Panc1 (cell line): Measurements from ENCODE around the gene ARFIP1. TPM values are rescaled to one million over a fixed set of nuclear protein-coding genes. Genes with fewer than 3 reads are reported as not detected.

Experiments used
- ATAC-seq: fragments of 200-7000 bp; cut with Tn5 transposase; 2 replicates; pipeline ENCODE4 v1.9.1; 2020; ENCODE audit warnings: mild to moderate bottlenecking, moderate library complexity
- BruUV-seq: library from RNA; stranded (reverse); fragments of 400-500 nt; replicated peaks from 2 replicates; lab custom pipeline; 2021; lab: Mats Ljungman, UMichigan
- CTCF ChIA-PET: fragments of 300-600 bp; sonication (Branson Sonifier 250); formaldehyde crosslinking; loops from one replicate; lab custom pipeline; 2022; ENCODE audit warnings: antibody characterized with exemption; lab: Charles Lee
- POLR2A ChIA-PET: fragments of 300-600 bp; sonication (Branson Sonifier 250); formaldehyde crosslinking; loops from one replicate; lab custom pipeline; 2022; ENCODE audit warnings: antibody characterized with exemption; lab: Charles Lee
- DNase-seq: peaks from one replicate; pipeline ENCODE4 v3.0.0-alpha.2; 2010; ENCODE audit warnings: low read depth, low spot score
- H3K27ac ChIP-seq: 2 replicates; pipeline ENCODE4 v1.5.1; 2011; ENCODE audit warnings: mild to moderate bottlenecking, low read length, inconsistent platforms
- H3K27me3 ChIP-seq: fragments of 200-500 bp; sonication (Bioruptor generic); 2 replicates; pipeline ENCODE4 v1.6.0; 2014; ENCODE audit warnings: low read length, inconsistent platforms; ENCODE audit not compliant: control insufficient read depth, insufficient read depth
- H3K36me3 ChIP-seq: fragments of 200-500 bp; sonication (Bioruptor generic); 2 replicates; pipeline ENCODE4 v1.5.1; 2014; ENCODE audit warnings: inconsistent platforms, mild to moderate bottlenecking, low read length, moderate library complexity; ENCODE audit not compliant: control insufficient read depth, insufficient read depth
- H3K4me1 ChIP-seq: 2 replicates; pipeline ENCODE4 v1.5.1; 2011; ENCODE audit warnings: inconsistent platforms, mild to moderate bottlenecking, low read length, moderate library complexity; ENCODE audit not compliant: control insufficient read depth, insufficient read depth
- H3K4me3 ChIP-seq, 2 experiments: 2 replicates each; pipeline ENCODE4 v1.5.1; 2011 to 2012; ENCODE audit warnings: low read depth in 2 of 2, low read length in 2 of 2, mild to moderate bottlenecking in 2 of 2, inconsistent platforms in 1 of 2, moderate library complexity in 1 of 2
- H3K9me3 ChIP-seq: fragments of 200-500 bp; sonication (Bioruptor generic); 2 replicates; pipeline ENCODE4 v1.5.1; 2014; ENCODE audit warnings: low read depth, mild to moderate bottlenecking, inconsistent platforms, low read length, moderate library complexity; ENCODE audit not compliant: control insufficient read depth, insufficient read depth
- POLR2AphosphoS5 ChIP-seq: IDR thresholded peaks from 2 replicates; pipeline ENCODE4 v1.6.1; 2012; ENCODE audit warnings: mild to moderate bottlenecking, low read depth, low read length, moderate library complexity
- REST ChIP-seq, 2 experiments: IDR thresholded peaks; 2 replicates each; pipeline ENCODE4 v1.6.1; 2011 to 2012; ENCODE audit warnings: low read depth in 2 of 2, control low read depth in 1 of 2, low read length in 1 of 2, mild to moderate bottlenecking in 1 of 2, moderate library complexity in 1 of 2; ENCODE audit not compliant: insufficient read depth in 1 of 2
- SIN3A ChIP-seq: IDR thresholded peaks from 2 replicates; pipeline ENCODE4 v1.6.1; 2012; ENCODE audit warnings: low read depth, mild to moderate bottlenecking, low read length, moderate library complexity, borderline replicate concordance; ENCODE audit not compliant: insufficient read depth
- TCF7L2 ChIP-seq: IDR thresholded peaks from 2 replicates; pipeline ENCODE4 v1.6.1; 2011; ENCODE audit warnings: mild to moderate bottlenecking, low read depth, low read length, inconsistent platforms
- in situ Hi-C: cut with HindIII; loops from 2 replicates; pipeline ENCODE4 v1.10.0; 2016; ENCODE audit warnings: low sequenced_read_pairs, low pct_unique_long_range_greater_than_20kb
- intact Hi-C: fragments of 100-400 bp; cut with micrococcal nuclease; formaldehyde crosslinking; loops from one replicate; pipeline ENCODE4 v1.10.0; 2022; ENCODE audit not compliant: unreplicated experiment
- total RNA-seq: library from RNA; stranded (reverse); gene quantifications from one replicate; pipeline ENCODE4 v1.2.1, GENCODE V29; 2021; ENCODE audit not compliant: unreplicated experiment
- TF ChIP-seq, protein P1 (sequence below): fragments of 450-650 bp; IDR thresholded peaks from 2 replicates; pipeline ENCODE4 v1.5.1; 2017; ENCODE audit warnings: mild to moderate bottlenecking

ARFIP1 gene
- total RNA-seq, 1 experiment from 2014 or later: 22.2 TPM

- intact Hi-C loops: no loop called here
- Histone ChIP-seq H3K27me3 (no peaks in the 10 kb centered on the region), H3K27ac (no peak overlapping the region), H3K9me3 (no peaks in the 10 kb centered on the region), H3K4me3 (no peak overlapping the region), H3K4me1 (no peaks in the 10 kb centered on the region), H3K36me3 (no peaks in the 10 kb centered on the region)
- TF ChIP-seq, protein P1, sequence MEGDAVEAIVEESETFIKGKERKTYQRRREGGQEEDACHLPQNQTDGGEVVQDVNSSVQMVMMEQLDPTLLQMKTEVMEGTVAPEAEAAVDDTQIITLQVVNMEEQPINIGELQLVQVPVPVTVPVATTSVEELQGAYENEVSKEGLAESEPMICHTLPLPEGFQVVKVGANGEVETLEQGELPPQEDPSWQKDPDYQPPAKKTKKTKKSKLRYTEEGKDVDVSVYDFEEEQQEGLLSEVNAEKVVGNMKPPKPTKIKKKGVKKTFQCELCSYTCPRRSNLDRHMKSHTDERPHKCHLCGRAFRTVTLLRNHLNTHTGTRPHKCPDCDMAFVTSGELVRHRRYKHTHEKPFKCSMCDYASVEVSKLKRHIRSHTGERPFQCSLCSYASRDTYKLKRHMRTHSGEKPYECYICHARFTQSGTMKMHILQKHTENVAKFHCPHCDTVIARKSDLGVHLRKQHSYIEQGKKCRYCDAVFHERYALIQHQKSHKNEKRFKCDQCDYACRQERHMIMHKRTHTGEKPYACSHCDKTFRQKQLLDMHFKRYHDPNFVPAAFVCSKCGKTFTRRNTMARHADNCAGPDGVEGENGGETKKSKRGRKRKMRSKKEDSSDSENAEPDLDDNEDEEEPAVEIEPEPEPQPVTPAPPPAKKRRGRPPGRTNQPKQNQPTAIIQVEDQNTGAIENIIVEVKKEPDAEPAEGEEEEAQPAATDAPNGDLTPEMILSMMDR: no peak
- TF ChIP-seq SIN3A: no peak
- TF ChIP-seq TCF7L2: no peak
- TF ChIP-seq REST (IDR thresholded peaks at IDR 0.05; ENCODE audit: insufficient read depth in 1 of 2, low read depth in 2 of 2, low read length in 1 of 2): no peak
- ChIA-PET CTCF (no interaction called here), POLR2A (no interaction called here)
- ATAC-seq: no peak
- no peak for DNase-seq
- no TSS peak for BruUV-seq
- in situ Hi-C loops: no loop called here
Measured at GRCh38 chr4:152795891-152796290, 16.1 kb downstream of the ARFIP1 start.

GRCh38 chr4:152803541-152803940 lies 23.8 kb downstream of the ARFIP1 start:
- no peaks in the 10 kb centered on the region for H3K27me3 ChIP-seq
- no TSS peak for BruUV-seq
- intact Hi-C loops (no loop called here), in situ Hi-C loops (no loop called here)
- POLR2A ChIA-PET: no interaction called here
- no peak overlapping the region for H3K4me3 ChIP-seq
- no peak for TF ChIP-seq POLR2AphosphoS5
- TF ChIP-seq REST (IDR thresholded peaks at IDR 0.05; ENCODE audit: insufficient read depth in 1 of 2, low read depth in 2 of 2, low read length in 1 of 2): no peak
- TF ChIP-seq TCF7L2: no peak
- TF ChIP-seq, protein P1: no peak
- TF ChIP-seq SIN3A: no peak
- CTCF ChIA-PET: no interaction called here
- H3K27ac ChIP-seq: no peak overlapping the region
- no peaks in the 10 kb centered on the region for H3K36me3 ChIP-seq
- DNase-seq: no peak
- H3K4me1 ChIP-seq: 0 out of 2 replicates have a peak, but pooled peaks cover 4% of the 10 kb centered on the region
- no peak for ATAC-seq
- no peaks in the 10 kb centered on the region for H3K9me3 ChIP-seq
